ENCODE results near the gene ACTR8.
"Not testable (repeated sequence)": the region's sequence is repeated elsewhere in the genome, so short reads cannot be mapped to it uniquely, and the experiment has no call there.

The ACTR8 gene

GRCh38 chr3:53881691-53882593 lies at the start of gene ACTR8:
Gene ACTR8 (minus strand): TSS chr3:53882152. CDS start chr3:53882101, 51 bp downstream.
- peak; percentile 45 for DNase-seq (ENCODE audit: low read depth)
- H3K4me3 ChIP-seq (ENCODE audit: low read length) = peak within 1 kb of the TSS; percentile 76
- peak; percentile 9 for TF ChIP-seq CTCF (conservative IDR thresholded peaks at IDR 0.05; ENCODE audit: low read depth, low read length)

- not testable (repeated sequence) for H3K4me3 ChIP-seq (ENCODE audit: low read length); DNase-seq (ENCODE audit: low read depth)
Observed at GRCh38 chr3:53927208-53927872, 45.4 kb upstream of the ACTR8 start.

- no peak overlapping the region for H3K4me3 ChIP-seq (ENCODE audit: low read length)
- no peak for DNase-seq (ENCODE audit: low read depth)
- TF ChIP-seq CTCF (conservative IDR thresholded peaks at IDR 0.05; ENCODE audit: low read depth, low read length) = peak; percentile 51
Observed at GRCh38 chr3:53921296-53921695, 39.3 kb upstream of the ACTR8 start.

GRCh38 chr3:53919741-53920140 lies 37.8 kb upstream of the ACTR8 start:
- DNase-seq (ENCODE audit: low read depth) = no peak
- no peak for TF ChIP-seq CTCF (conservative IDR thresholded peaks at IDR 0.05; ENCODE audit: low read depth, low read length)
- no peak overlapping the region for H3K4me3 ChIP-seq (ENCODE audit: low read length)

- no peak for DNase-seq (ENCODE audit: low read depth)
- H3K4me3 ChIP-seq (ENCODE audit: low read length) = no peak overlapping the region
- no peak for TF ChIP-seq CTCF (conservative IDR thresholded peaks at IDR 0.05; ENCODE audit: low read depth, low read length)
Observed at GRCh38 chr3:53913401-53913800, 31.4 kb upstream of the ACTR8 start.

GRCh38 chr3:53902711-53903110 lies 20.8 kb upstream of the ACTR8 start:
- no peak for DNase-seq (ENCODE audit: low read depth)
- no peak for TF ChIP-seq CTCF (conservative IDR thresholded peaks at IDR 0.05; ENCODE audit: low read depth, low read length)
- no peak overlapping the region for H3K4me3 ChIP-seq (ENCODE audit: low read length)

- H3K4me3 ChIP-seq (ENCODE audit: low read length) = no peak overlapping the region
- no peak for TF ChIP-seq CTCF (conservative IDR thresholded peaks at IDR 0.05; ENCODE audit: low read depth, low read length)
- DNase-seq (ENCODE audit: low read depth) = no peak
Observed at GRCh38 chr3:53902067-53902466, 20.1 kb upstream of the ACTR8 start.
